Kidney (tissue), 14 donors: ENCODE measurements around the gene SEMA3D. TPM values are rescaled to one million over a fixed set of nuclear protein-coding genes. Genes with fewer than 3 reads are reported as not detected.

Experiments used
- DNase-seq, 5 donors: peaks; one replicate each; pipeline ENCODE4 v3.0.0-alpha.2; 2013 to 2020
- FAIRE-seq: peaks from 2 replicates; lab custom pipeline; 2012; peaks lifted over from hg19 to GRCh38; lab: Jason Lieb, UNC
- H3K27ac ChIP-seq, 2 donors: one replicate each; pipeline ENCODE4 v1.7.0; 2013; ENCODE audit warnings: low read depth in 2 of 2, low read length in 2 of 2, inconsistent platforms in 1 of 2
- H3K27me3 ChIP-seq: one replicate; pipeline ENCODE4 v1.7.1; 2013; ENCODE audit warnings: low read length, inconsistent platforms; ENCODE audit not compliant: control insufficient read depth, insufficient read depth
- H3K36me3 ChIP-seq, 3 donors: one replicate each; pipeline versions ENCODE4 v1.7.0 to v1.7.1; 2013; ENCODE audit warnings: low read length in 3 of 3, control low read depth in 1 of 3, inconsistent platforms in 1 of 3; ENCODE audit not compliant: insufficient read depth in 3 of 3, control insufficient read depth in 2 of 3
- H3K4me1 ChIP-seq, 3 donors: one replicate each; pipeline versions ENCODE4 v1.7.0 to v1.7.1; 2013; ENCODE audit warnings: low read length in 3 of 3, inconsistent platforms in 1 of 3, low read depth in 1 of 3; ENCODE audit not compliant: control insufficient read depth in 2 of 3, insufficient read depth in 2 of 3
- H3K4me3 ChIP-seq, 3 donors: one replicate each; pipeline versions ENCODE4 v1.7.0 to v1.8.1; 2013; ENCODE audit warnings: low read length in 3 of 3, control low read depth in 1 of 3, inconsistent platforms in 1 of 3
- H3K9ac ChIP-seq, 3 donors: one replicate each; pipeline versions ENCODE4 v1.7.0 to v1.7.1; 2013; ENCODE audit warnings: low read length in 3 of 3, control low read depth in 1 of 3, inconsistent platforms in 1 of 3
- H3K9me3 ChIP-seq, 3 donors: one replicate each; pipeline versions ENCODE4 v1.7.0 to v1.7.1; 2013; ENCODE audit warnings: low read length in 3 of 3, control low read depth in 1 of 3, inconsistent platforms in 1 of 3; ENCODE audit not compliant: control insufficient read depth in 2 of 3, insufficient read depth in 1 of 3
- intact Hi-C: fragments of 100-400 bp; cut with DNase I; formaldehyde crosslinking; loops from one replicate; pipeline ENCODE4 v1.11.1; 2022
- polyA plus RNA-seq: library from polyadenylated mRNA; stranded (reverse); fragments of 350-450 nt; fragmentation: Illumina TruSeq; extraction: RNeasy Lipid Tissue Mini Kit (QIAGEN cat#74804); gene quantifications from one replicate; pipeline ENCODE4 v1.2.3, GENCODE V29; 2014; ENCODE audit warnings: low read depth, low replicate concordance; ENCODE audit not compliant: insufficient read depth
- total RNA-seq: library from RNA; stranded (reverse); fragmentation: NEBNext Ultra II Directional; extraction: Animal tissue kit (Norgen Biotek cat#: 25700); gene quantifications from one replicate; pipeline ENCODE4 v1.2.1, GENCODE V29; 2021
- TF ChIP-seq, protein P1 (sequence below): IDR thresholded peaks from 3 replicates; pipeline ENCODE4 v1.5.1; 2012; ENCODE audit warnings: mild to moderate bottlenecking, moderate library complexity, borderline replicate concordance; ENCODE audit not compliant: insufficient read depth; ENCODE audit errors: extremely low read depth
- donor health status: control.
- donor health status: control.
- donor health status: control.
- donor health status: control.
- donor health status: control.
- donor health status: DM: yes; HTN: yes; CAD: no.
- donor health status: Normal renal cell carcinoma (clear cell type).

Gene SEMA3D
- total and polyA plus RNA-seq, 2 donors from 2014 or later = 0.82 to 17.5 TPM

DNA sequence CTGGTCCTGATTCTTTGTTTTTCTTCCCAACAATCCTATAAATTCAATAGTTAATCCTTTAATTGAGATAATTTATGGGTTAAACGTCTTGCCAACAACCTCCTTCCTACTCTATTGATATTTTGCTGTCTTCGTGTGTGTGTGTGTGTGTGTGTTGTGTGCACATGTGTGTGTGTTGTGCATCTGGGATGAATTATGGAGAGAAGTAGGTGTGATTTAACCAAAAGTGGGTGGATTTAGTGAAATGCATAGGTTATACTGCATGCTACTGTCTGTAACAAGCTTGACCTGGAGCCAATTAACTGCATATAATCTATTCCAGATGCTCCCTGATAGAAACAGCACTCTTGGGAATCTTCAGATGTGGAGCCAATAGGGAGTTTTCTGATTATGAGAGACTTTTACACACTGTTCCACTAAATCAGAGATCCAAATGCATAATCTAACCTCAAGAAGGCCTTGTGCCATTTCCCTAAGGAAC is 61.2 kb downstream of the SEMA3D start:
- TF ChIP-seq, protein P1, sequence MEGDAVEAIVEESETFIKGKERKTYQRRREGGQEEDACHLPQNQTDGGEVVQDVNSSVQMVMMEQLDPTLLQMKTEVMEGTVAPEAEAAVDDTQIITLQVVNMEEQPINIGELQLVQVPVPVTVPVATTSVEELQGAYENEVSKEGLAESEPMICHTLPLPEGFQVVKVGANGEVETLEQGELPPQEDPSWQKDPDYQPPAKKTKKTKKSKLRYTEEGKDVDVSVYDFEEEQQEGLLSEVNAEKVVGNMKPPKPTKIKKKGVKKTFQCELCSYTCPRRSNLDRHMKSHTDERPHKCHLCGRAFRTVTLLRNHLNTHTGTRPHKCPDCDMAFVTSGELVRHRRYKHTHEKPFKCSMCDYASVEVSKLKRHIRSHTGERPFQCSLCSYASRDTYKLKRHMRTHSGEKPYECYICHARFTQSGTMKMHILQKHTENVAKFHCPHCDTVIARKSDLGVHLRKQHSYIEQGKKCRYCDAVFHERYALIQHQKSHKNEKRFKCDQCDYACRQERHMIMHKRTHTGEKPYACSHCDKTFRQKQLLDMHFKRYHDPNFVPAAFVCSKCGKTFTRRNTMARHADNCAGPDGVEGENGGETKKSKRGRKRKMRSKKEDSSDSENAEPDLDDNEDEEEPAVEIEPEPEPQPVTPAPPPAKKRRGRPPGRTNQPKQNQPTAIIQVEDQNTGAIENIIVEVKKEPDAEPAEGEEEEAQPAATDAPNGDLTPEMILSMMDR = no peak
- DNase-seq = no peak
- Histone ChIP-seq H3K4me1 (no peaks in the 10 kb centered on the region), H3K36me3 (no peaks in the 10 kb centered on the region), H3K27me3 (no peaks in the 10 kb centered on the region), H3K9ac (no peak overlapping the region), H3K4me3 (no peak overlapping the region), H3K27ac (no peak overlapping the region), H3K9me3 (no peaks in the 10 kb centered on the region)
- FAIRE-seq = no peak
- intact Hi-C loops = no loop called here

DNA sequence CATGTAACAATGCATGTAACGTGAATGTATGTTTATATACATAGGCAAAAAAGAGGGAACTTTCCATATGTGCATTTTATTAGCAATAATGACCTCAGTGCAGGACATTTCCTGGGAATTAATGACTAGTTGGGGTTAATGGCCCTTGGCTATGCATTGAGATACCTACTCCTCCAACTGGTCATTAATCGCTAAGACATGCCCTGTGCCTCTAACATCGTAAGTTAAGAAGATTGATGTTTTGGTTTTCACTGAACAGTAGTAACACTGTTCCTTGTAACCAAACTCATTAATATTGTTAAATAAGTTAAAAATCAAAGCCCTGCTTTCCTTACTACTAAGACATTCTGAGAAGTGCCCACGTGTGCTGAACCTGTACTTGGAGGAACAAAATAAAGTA is 61.7 kb downstream of the SEMA3D start:
- H3K9ac ChIP-seq = no peak overlapping the region
- TF ChIP-seq, protein P1 = no peak
- DNase-seq = peak in 3 of 5 donors; percentile 16 to 89 (median 83)
- H3K27me3 ChIP-seq = no peaks in the 10 kb centered on the region
- H3K9me3 ChIP-seq = no peaks in the 10 kb centered on the region
- intact Hi-C loops = no loop called here
- H3K27ac ChIP-seq = no peak overlapping the region
- no peak overlapping the region for H3K4me3 ChIP-seq
- FAIRE-seq = no peak
- no peaks in the 10 kb centered on the region for H3K4me1 ChIP-seq
- H3K36me3 ChIP-seq = no peaks in the 10 kb centered on the region

- Histone ChIP-seq H3K9me3 (no peaks in the 10 kb centered on the region), H3K4me1 (no peaks in the 10 kb centered on the region), H3K9ac (no peak overlapping the region), H3K27me3 (no peaks in the 10 kb centered on the region), H3K27ac (no peak overlapping the region), H3K36me3 (no peaks in the 10 kb centered on the region), H3K4me3 (no peak overlapping the region)
- no peak for DNase-seq
- intact Hi-C loops = no loop called here
- TF ChIP-seq, protein P1 = no peak
- FAIRE-seq = no peak
Observed at GRCh38 chr7:85119934-85120333, 66.9 kb downstream of the SEMA3D start.

- H3K9me3 ChIP-seq = no peaks in the 10 kb centered on the region
- H3K27me3 ChIP-seq = no peaks in the 10 kb centered on the region
- intact Hi-C loops = no loop called here
- TF ChIP-seq, protein P1 = no peak
- no peaks in the 10 kb centered on the region for H3K4me1 ChIP-seq
- H3K27ac ChIP-seq = no peak overlapping the region
- H3K9ac ChIP-seq = no peak overlapping the region
- FAIRE-seq (no peak), DNase-seq (no peak)
- H3K36me3 ChIP-seq = no peaks in the 10 kb centered on the region
- H3K4me3 ChIP-seq = no peak overlapping the region
Observed at GRCh38 chr7:85115862-85116261, 71.0 kb downstream of the SEMA3D start.
